ENCODE measurements around the gene SEMG1. TPM values are rescaled to one million over a fixed set of nuclear protein-coding genes. Genes with fewer than 3 reads are reported as not detected.

The SEMG1 gene
- total RNA-seq, 1 experiment from 2014 or later, result not detected

GRCh38 chr20:45248609-45249008 lies 41.8 kb downstream of the SEMG1 start:
- DNase-seq (ENCODE audit: low read depth, low spot score) (no peak), ATAC-seq (no peak)
- TF ChIP-seq TCF7L2 (IDR thresholded peaks at IDR 0.05; ENCODE audit: low read depth, low read length) (no peak), POLR2AphosphoS5 (IDR thresholded peaks at IDR 0.05; ENCODE audit: low read depth, low read length) (no peak), SIN3A (IDR thresholded peaks at IDR 0.05; ENCODE audit: borderline replicate concordance, insufficient read depth, low read depth, low read length) (no peak), REST (IDR thresholded peaks at IDR 0.05; ENCODE audit: insufficient read depth in 1 of 2, low read depth in 2 of 2, low read length in 1 of 2) (no peak)
- TF ChIP-seq, protein P1, sequence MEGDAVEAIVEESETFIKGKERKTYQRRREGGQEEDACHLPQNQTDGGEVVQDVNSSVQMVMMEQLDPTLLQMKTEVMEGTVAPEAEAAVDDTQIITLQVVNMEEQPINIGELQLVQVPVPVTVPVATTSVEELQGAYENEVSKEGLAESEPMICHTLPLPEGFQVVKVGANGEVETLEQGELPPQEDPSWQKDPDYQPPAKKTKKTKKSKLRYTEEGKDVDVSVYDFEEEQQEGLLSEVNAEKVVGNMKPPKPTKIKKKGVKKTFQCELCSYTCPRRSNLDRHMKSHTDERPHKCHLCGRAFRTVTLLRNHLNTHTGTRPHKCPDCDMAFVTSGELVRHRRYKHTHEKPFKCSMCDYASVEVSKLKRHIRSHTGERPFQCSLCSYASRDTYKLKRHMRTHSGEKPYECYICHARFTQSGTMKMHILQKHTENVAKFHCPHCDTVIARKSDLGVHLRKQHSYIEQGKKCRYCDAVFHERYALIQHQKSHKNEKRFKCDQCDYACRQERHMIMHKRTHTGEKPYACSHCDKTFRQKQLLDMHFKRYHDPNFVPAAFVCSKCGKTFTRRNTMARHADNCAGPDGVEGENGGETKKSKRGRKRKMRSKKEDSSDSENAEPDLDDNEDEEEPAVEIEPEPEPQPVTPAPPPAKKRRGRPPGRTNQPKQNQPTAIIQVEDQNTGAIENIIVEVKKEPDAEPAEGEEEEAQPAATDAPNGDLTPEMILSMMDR (IDR thresholded peaks at IDR 0.05), result no peak
- Histone ChIP-seq H3K9me3 (ENCODE audit: control insufficient read depth, insufficient read depth, low read depth, low read length) (no peaks in the 10 kb centered on the region), H3K4me1 (ENCODE audit: control insufficient read depth, insufficient read depth, low read length) (no peaks in the 10 kb centered on the region), H3K36me3 (ENCODE audit: control insufficient read depth, insufficient read depth, low read length) (no peaks in the 10 kb centered on the region), H3K27ac (ENCODE audit: low read length) (no peak overlapping the region), H3K27me3 (ENCODE audit: control insufficient read depth, insufficient read depth, low read length) (peaks cover 52% of the 10 kb centered on the region), H3K4me3 (ENCODE audit: low read depth in 2 of 2, low read length in 2 of 2) (no peak overlapping the region)
- BruUV-seq (replicated peaks), result no TSS peak
- ChIA-PET POLR2A (no interaction called here), CTCF (no interaction called here)
- in situ Hi-C loops (cut with HindIII; ENCODE audit: low pct_unique_long_range_greater_than_20kb, low sequenced_read_pairs) (no loop called here), intact Hi-C loops (cut with micrococcal nuclease; ENCODE audit: unreplicated experiment) (no loop called here)

DNA sequence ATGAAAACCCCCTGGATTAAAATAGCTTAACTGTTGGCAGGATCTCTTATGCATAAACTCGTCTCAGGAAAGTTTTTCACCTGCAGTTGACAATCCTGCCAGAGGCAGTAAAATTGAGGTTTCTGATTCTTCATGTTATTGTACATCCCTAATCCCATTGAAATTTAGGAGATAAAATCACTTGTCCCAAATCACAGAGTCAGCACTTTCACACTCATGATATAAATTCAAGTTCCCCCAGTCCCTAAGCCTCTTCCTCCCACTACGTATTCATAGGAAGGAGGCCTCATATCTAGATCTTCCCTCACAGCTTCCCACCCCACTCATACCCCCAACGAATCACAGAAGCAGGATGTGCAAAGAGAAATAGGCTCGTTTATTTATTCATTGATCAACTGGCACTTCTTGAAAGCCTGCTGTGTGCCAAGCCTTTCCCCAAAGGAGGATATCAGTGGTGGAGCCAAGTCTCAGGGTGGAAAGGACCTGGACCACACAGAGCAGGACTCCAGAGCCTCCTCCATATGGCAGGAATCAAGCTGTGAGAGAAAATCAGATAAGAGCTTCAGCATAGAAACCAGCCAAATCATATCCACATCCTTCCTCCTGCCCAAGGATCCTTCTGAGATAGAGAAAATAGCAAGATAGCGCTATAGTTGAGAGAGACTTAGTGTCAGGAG lies 45.2 kb downstream of the SEMG1 start:
- Histone ChIP-seq H3K27me3 (ENCODE audit: control insufficient read depth, insufficient read depth, low read length) (peaks cover 30% of the 10 kb centered on the region), H3K4me1 (ENCODE audit: control insufficient read depth, insufficient read depth, low read length) (no peaks in the 10 kb centered on the region), H3K36me3 (ENCODE audit: control insufficient read depth, insufficient read depth, low read length) (no peaks in the 10 kb centered on the region), H3K4me3 (ENCODE audit: low read depth in 2 of 2, low read length in 2 of 2) (no peak overlapping the region), H3K27ac (ENCODE audit: low read length) (no peak overlapping the region), H3K9me3 (ENCODE audit: control insufficient read depth, insufficient read depth, low read depth, low read length) (no peaks in the 10 kb centered on the region)
- intact Hi-C loops (cut with micrococcal nuclease; ENCODE audit: unreplicated experiment) (no loop called here), in situ Hi-C loops (cut with HindIII; ENCODE audit: low pct_unique_long_range_greater_than_20kb, low sequenced_read_pairs) (no loop called here)
- no peak for TF ChIP-seq REST (IDR thresholded peaks at IDR 0.05; ENCODE audit: insufficient read depth in 1 of 2, low read depth in 2 of 2, low read length in 1 of 2)
- TF ChIP-seq SIN3A (IDR thresholded peaks at IDR 0.05; ENCODE audit: borderline replicate concordance, insufficient read depth, low read depth, low read length), result no peak
- TF ChIP-seq, protein P1 (IDR thresholded peaks at IDR 0.05), result no peak
- TF ChIP-seq TCF7L2 (IDR thresholded peaks at IDR 0.05; ENCODE audit: low read depth, low read length), result no peak
- no peak for TF ChIP-seq POLR2AphosphoS5 (IDR thresholded peaks at IDR 0.05; ENCODE audit: low read depth, low read length)
- ATAC-seq (no peak), DNase-seq (ENCODE audit: low read depth, low spot score) (no peak)
- ChIA-PET POLR2A (no interaction called here), CTCF (no interaction called here)
- BruUV-seq (replicated peaks), result no TSS peak
